ENCODE measurements around the gene ANKRD65. TPM values are rescaled to one million over a fixed set of nuclear protein-coding genes. Genes with fewer than 3 reads are reported as not detected.
"Not testable (repeated sequence)": the region's sequence is repeated elsewhere in the genome, so short reads cannot be mapped to it uniquely, and the experiment has no call there.

Gene ANKRD65
- total RNA-seq, 1 donor from 2014 or later, result 1.7 TPM

- no peak overlapping the region for H3K27ac ChIP-seq (replicated peaks)
- H3K4me3 ChIP-seq, result peak overlapping the region; percentile 100
- H3K27me3 ChIP-seq (ENCODE audit: low read depth), result no peaks in the 10 kb centered on the region
- intact Hi-C loops (cut with micrococcal nuclease), result no loop called here
- no peak for DNase-seq
- peaks cover 47% of the 10 kb centered on the region for H3K4me1 ChIP-seq
- H3K36me3 ChIP-seq, result peaks cover 11% of the 10 kb centered on the region
- H3K9me3 ChIP-seq (replicated peaks), result no peaks in the 10 kb centered on the region
- TF ChIP-seq CTCF (IDR thresholded peaks at IDR 0.05; ENCODE audit: borderline replicate concordance), result no peak
Observed at GRCh38 chr1:1373051-1373814, 47.8 kb downstream of the ANKRD65 start.

GRCh38 chr1:1371746-1372711 lies 49.0 kb downstream of the ANKRD65 start:
- Histone ChIP-seq H3K9me3 (replicated peaks) (no peaks in the 10 kb centered on the region), H3K27me3 (ENCODE audit: low read depth) (no peaks in the 10 kb centered on the region), H3K36me3 (peaks cover 11% of the 10 kb centered on the region), H3K4me3 (no peak overlapping the region), H3K4me1 (peaks cover 47% of the 10 kb centered on the region), H3K27ac (replicated peaks) (peak overlapping the region; percentile 9)
- peak; percentile 72 for DNase-seq
- peak; percentile 98 for TF ChIP-seq CTCF (IDR thresholded peaks at IDR 0.05; ENCODE audit: borderline replicate concordance)
- intact Hi-C loops (cut with micrococcal nuclease), result no loop called here

- Histone ChIP-seq H3K4me1 (peaks cover 46% of the 10 kb centered on the region), H3K36me3 (peaks cover 11% of the 10 kb centered on the region), H3K27ac (replicated peaks) (no peak overlapping the region), H3K4me3 (no peak overlapping the region), H3K27me3 (ENCODE audit: low read depth) (no peaks in the 10 kb centered on the region), H3K9me3 (replicated peaks) (no peaks in the 10 kb centered on the region)
- intact Hi-C loops (cut with micrococcal nuclease), result no loop called here
- no peak for TF ChIP-seq CTCF (IDR thresholded peaks at IDR 0.05; ENCODE audit: borderline replicate concordance)
- DNase-seq, result no peak
Observed at GRCh38 chr1:1371364-1371745, 49.7 kb downstream of the ANKRD65 start.

GRCh38 chr1:1370771-1371300 lies 50.2 kb downstream of the ANKRD65 start:
- TF ChIP-seq CTCF (IDR thresholded peaks at IDR 0.05; ENCODE audit: borderline replicate concordance), result no peak
- peaks cover 11% of the 10 kb centered on the region for H3K36me3 ChIP-seq
- H3K4me3 ChIP-seq, result no peak overlapping the region
- intact Hi-C loops (cut with micrococcal nuclease), result no loop called here
- H3K4me1 ChIP-seq, result peaks cover 41% of the 10 kb centered on the region
- H3K9me3 ChIP-seq (replicated peaks), result no peaks in the 10 kb centered on the region
- no peaks in the 10 kb centered on the region for H3K27me3 ChIP-seq (ENCODE audit: low read depth)
- H3K27ac ChIP-seq (replicated peaks), result no peak overlapping the region
- DNase-seq, result no peak

- H3K9me3 ChIP-seq (replicated peaks); H3K4me3 ChIP-seq; DNase-seq; intact Hi-C loops (cut with micrococcal nuclease); H3K27me3 ChIP-seq (ENCODE audit: low read depth); H3K27ac ChIP-seq (replicated peaks): not testable (repeated sequence)
- Histone ChIP-seq H3K36me3 (peaks cover 11% of the 10 kb centered on the region), H3K4me1 (peaks cover 37% of the 10 kb centered on the region)
Observed at GRCh38 chr1:1370094-1370493, 51.0 kb downstream of the ANKRD65 start.

Other genes with a start within 250 kb of the ANKRD65 start
- not detected for gene TTLL10, start 247.4 kb downstream of the ANKRD65 start, total RNA-seq
- not detected for gene TNFRSF18, start 214.7 kb downstream of the ANKRD65 start, total RNA-seq
- 2.2 TPM for gene TNFRSF4, start 207.1 kb downstream of the ANKRD65 start, total RNA-seq
- 114 TPM for gene SDF4, start 189.3 kb downstream of the ANKRD65 start, total RNA-seq
- gene B3GALT6, start 189.0 kb downstream of the ANKRD65 start, total RNA-seq, result 7.9 TPM
- 0.55 TPM for gene C1QTNF12, start 174.6 kb downstream of the ANKRD65 start, total RNA-seq
- 36.9 TPM for gene UBE2J2, start 147.4 kb downstream of the ANKRD65 start, total RNA-seq
- gene SCNN1D, start 140.8 kb downstream of the ANKRD65 start, total RNA-seq, result 3.5 TPM
- gene ACAP3, start 113.3 kb downstream of the ANKRD65 start, total RNA-seq, result 49.7 TPM
- 10.4 TPM for gene PUSL1, start 112.7 kb downstream of the ANKRD65 start, total RNA-seq
- gene INTS11, start 96.6 kb downstream of the ANKRD65 start, total RNA-seq, result 70.1 TPM
- 99.2 TPM for gene CPTP, start 96.5 kb downstream of the ANKRD65 start, total RNA-seq
- gene TAS1R3, start 90.0 kb downstream of the ANKRD65 start, total RNA-seq, result 0.93 TPM
- gene DVL1, start 71.9 kb downstream of the ANKRD65 start, total RNA-seq, result 93.0 TPM
- 20.2 TPM for gene MXRA8, start 62.7 kb downstream of the ANKRD65 start, total RNA-seq
- gene AURKAIP1, start 46.1 kb downstream of the ANKRD65 start, total RNA-seq, result 219 TPM
- gene CCNL2, start 21.9 kb downstream of the ANKRD65 start, total RNA-seq, result 46.1 TPM
- gene MRPL20, start 14.0 kb downstream of the ANKRD65 start, total RNA-seq, result 135 TPM
- 13.7 TPM for gene VWA1, start 14.4 kb upstream of the ANKRD65 start, total RNA-seq
- 2.8 TPM for gene ATAD3C, start 28.4 kb upstream of the ANKRD65 start, total RNA-seq
- gene ATAD3B, start 50.5 kb upstream of the ANKRD65 start, total RNA-seq, result 8.3 TPM
- gene ATAD3A, start 90.9 kb upstream of the ANKRD65 start, total RNA-seq, result 19.4 TPM
- 7.2 TPM for gene TMEM240, start 119.3 kb upstream of the ANKRD65 start, total RNA-seq
- gene SSU72, start 153.6 kb upstream of the ANKRD65 start, total RNA-seq, result 104 TPM
- 3.6 TPM for gene FNDC10, start 178.9 kb upstream of the ANKRD65 start, total RNA-seq
- gene MIB2, start 194.2 kb upstream of the ANKRD65 start, total RNA-seq, result 129 TPM
- gene MMP23B, start 210.9 kb upstream of the ANKRD65 start, total RNA-seq, result 93.8 TPM
- 24.3 TPM for gene CDK11B, start 237.7 kb upstream of the ANKRD65 start, total RNA-seq

Data from left ventricle myocardium inferior (tissue), 1 donor.